ENCODE measurements around the gene GVQW3.

DNA sequence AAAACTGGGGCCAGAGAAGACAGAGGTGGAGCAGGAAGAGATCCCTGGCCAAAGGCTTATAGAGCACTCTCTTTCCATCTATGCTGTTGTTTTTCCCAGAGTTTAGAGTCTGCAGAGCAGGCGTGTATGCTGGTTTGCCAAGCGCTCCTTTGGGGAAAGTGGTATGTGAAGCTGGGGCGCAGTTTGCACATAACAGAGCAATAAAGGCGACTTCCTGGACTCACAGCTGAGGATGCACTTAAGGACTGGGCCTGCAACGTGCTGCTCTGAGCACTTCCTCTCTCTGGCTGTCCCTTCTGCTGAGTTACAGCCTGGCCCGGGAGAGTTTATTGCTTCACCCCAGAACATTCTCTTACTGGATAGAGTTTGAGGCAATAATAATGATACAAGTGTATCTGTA is 41.9 kb upstream of the GVQW3 start:
- TF ChIP-seq, protein P1, sequence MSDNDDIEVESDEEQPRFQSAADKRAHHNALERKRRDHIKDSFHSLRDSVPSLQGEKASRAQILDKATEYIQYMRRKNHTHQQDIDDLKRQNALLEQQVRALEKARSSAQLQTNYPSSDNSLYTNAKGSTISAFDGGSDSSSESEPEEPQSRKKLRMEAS (IDR thresholded peaks at IDR 0.05), result no peak
- TF ChIP-seq, protein P2, sequence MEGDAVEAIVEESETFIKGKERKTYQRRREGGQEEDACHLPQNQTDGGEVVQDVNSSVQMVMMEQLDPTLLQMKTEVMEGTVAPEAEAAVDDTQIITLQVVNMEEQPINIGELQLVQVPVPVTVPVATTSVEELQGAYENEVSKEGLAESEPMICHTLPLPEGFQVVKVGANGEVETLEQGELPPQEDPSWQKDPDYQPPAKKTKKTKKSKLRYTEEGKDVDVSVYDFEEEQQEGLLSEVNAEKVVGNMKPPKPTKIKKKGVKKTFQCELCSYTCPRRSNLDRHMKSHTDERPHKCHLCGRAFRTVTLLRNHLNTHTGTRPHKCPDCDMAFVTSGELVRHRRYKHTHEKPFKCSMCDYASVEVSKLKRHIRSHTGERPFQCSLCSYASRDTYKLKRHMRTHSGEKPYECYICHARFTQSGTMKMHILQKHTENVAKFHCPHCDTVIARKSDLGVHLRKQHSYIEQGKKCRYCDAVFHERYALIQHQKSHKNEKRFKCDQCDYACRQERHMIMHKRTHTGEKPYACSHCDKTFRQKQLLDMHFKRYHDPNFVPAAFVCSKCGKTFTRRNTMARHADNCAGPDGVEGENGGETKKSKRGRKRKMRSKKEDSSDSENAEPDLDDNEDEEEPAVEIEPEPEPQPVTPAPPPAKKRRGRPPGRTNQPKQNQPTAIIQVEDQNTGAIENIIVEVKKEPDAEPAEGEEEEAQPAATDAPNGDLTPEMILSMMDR (IDR thresholded peaks at IDR 0.05 in 2 of 3, conservative IDR thresholded peaks at IDR 0.05 in 1 of 3; ENCODE audit: borderline replicate concordance in 1 of 3, insufficient read depth in 1 of 3, low read depth in 2 of 3, low read length in 2 of 3), result no peak
- TF ChIP-seq, protein P3, sequence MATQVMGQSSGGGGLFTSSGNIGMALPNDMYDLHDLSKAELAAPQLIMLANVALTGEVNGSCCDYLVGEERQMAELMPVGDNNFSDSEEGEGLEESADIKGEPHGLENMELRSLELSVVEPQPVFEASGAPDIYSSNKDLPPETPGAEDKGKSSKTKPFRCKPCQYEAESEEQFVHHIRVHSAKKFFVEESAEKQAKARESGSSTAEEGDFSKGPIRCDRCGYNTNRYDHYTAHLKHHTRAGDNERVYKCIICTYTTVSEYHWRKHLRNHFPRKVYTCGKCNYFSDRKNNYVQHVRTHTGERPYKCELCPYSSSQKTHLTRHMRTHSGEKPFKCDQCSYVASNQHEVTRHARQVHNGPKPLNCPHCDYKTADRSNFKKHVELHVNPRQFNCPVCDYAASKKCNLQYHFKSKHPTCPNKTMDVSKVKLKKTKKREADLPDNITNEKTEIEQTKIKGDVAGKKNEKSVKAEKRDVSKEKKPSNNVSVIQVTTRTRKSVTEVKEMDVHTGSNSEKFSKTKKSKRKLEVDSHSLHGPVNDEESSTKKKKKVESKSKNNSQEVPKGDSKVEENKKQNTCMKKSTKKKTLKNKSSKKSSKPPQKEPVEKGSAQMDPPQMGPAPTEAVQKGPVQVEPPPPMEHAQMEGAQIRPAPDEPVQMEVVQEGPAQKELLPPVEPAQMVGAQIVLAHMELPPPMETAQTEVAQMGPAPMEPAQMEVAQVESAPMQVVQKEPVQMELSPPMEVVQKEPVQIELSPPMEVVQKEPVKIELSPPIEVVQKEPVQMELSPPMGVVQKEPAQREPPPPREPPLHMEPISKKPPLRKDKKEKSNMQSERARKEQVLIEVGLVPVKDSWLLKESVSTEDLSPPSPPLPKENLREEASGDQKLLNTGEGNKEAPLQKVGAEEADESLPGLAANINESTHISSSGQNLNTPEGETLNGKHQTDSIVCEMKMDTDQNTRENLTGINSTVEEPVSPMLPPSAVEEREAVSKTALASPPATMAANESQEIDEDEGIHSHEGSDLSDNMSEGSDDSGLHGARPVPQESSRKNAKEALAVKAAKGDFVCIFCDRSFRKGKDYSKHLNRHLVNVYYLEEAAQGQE (IDR thresholded peaks at IDR 0.05; ENCODE audit: low read depth), result no peak
- TF ChIP-seq POLR2AphosphoS5 (IDR thresholded peaks at IDR 0.05; ENCODE audit: low read depth, low read length) (no peak), POLR2A (IDR thresholded peaks at IDR 0.05; ENCODE audit: borderline replicate concordance, extremely low read depth, insufficient read depth, insufficient read length) (no peak), JUND (IDR thresholded peaks at IDR 0.05) (no peak), SIN3A (IDR thresholded peaks at IDR 0.05; ENCODE audit: low read depth) (no peak)

All from HCT116 (cell line).